ENCODE results near the gene MRNIP. TPM values are rescaled to one million over a fixed set of nuclear protein-coding genes. Genes with fewer than 3 reads are reported as not detected.

The MRNIP gene
- total RNA-seq, 1 experiment from 2014 or later, result 31.1 TPM

DNA sequence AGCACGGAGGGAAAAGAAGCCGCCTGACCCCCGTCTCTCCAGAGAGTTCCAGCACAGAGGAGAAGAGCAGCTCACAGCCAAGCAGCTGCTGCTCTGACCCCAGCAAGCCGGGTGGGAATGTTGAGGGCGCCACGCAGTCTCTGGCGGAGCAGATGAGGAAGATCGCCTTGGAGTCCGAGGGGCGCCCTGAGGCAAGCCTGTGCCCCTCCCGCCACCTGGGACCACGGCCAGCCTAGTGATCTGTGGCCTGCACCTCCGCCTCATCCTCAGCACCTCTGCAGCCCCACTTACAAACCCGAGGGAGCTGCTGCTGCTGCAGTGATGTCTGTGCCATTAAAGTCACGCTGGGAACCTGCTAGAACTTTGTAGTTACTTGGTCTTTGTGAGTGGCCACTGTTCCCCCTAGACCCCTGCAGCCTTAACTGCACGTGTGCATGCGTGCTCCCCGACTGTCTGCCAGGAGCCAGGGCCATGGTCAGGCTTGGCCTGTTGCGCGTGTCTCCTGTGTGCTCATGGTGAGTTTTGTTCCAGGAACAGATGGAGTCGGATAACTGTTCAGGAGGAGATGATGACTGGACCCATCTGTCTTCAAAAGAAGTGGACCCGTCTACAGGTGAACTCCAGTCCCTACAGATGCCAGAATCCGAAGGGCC is 25.4 kb downstream of the MRNIP start:
- H3K9me3 ChIP-seq (ENCODE audit: control insufficient read depth, low read depth, low read length), result no peaks in the 10 kb centered on the region
- peak overlapping the region in 1 of 3 experiments; percentile 74; a peak in 3 of 7 replicates for H3K27ac Mint-ChIP-seq
- no peak overlapping the region for H2BK20ac ChIP-seq (ENCODE audit: low read depth, low read length, poor library complexity, severe bottlenecking)
- peaks cover 17% of the 10 kb centered on the region in 2 experiments for H3K4me1 Mint-ChIP-seq
- TF ChIP-seq, protein P1, sequence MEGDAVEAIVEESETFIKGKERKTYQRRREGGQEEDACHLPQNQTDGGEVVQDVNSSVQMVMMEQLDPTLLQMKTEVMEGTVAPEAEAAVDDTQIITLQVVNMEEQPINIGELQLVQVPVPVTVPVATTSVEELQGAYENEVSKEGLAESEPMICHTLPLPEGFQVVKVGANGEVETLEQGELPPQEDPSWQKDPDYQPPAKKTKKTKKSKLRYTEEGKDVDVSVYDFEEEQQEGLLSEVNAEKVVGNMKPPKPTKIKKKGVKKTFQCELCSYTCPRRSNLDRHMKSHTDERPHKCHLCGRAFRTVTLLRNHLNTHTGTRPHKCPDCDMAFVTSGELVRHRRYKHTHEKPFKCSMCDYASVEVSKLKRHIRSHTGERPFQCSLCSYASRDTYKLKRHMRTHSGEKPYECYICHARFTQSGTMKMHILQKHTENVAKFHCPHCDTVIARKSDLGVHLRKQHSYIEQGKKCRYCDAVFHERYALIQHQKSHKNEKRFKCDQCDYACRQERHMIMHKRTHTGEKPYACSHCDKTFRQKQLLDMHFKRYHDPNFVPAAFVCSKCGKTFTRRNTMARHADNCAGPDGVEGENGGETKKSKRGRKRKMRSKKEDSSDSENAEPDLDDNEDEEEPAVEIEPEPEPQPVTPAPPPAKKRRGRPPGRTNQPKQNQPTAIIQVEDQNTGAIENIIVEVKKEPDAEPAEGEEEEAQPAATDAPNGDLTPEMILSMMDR (conservative IDR thresholded peaks at IDR 0.05), result no peak
- no CpG with 5 or more reads among the region's 23 CpGs for WGBS (ENCODE audit: extremely low coverage, insufficient read length, low lambda C conversion rate)
- H2BK5ac ChIP-seq (ENCODE audit: insufficient read length, low read length), result no peak overlapping the region
- H3K56ac ChIP-seq (ENCODE audit: insufficient read length, low read depth, low read length), result no peak overlapping the region
- no peak overlapping the region for H3K4me2 ChIP-seq (ENCODE audit: insufficient read depth, insufficient read length, low read length)
- H3K27me3 Mint-ChIP-seq (ENCODE audit: low read depth), result no peaks in the 10 kb centered on the region
- peaks cover 5 to 14% of the 10 kb centered on the region in 2 experiments; a peak in 4 of 5 replicates for H3K9me3 Mint-ChIP-seq
- H3K4ac ChIP-seq (ENCODE audit: low read depth, low read length), result no peak overlapping the region
- H2AFZ ChIP-seq (ENCODE audit: low read length), result no peak overlapping the region
- H3K27me3 ChIP-seq (ENCODE audit: insufficient read depth, low read length), result no peaks in the 10 kb centered on the region
- no peak overlapping the region for H4K8ac ChIP-seq (replicated peaks; ENCODE audit: insufficient read length, low read depth, low read length)
- H2AK5ac ChIP-seq (ENCODE audit: insufficient read length, low read length), result no peak overlapping the region
- peaks cover 70 to 96% (median 92%) of the 10 kb centered on the region in 3 experiments for H3K36me3 Mint-ChIP-seq (ENCODE audit: insufficient read depth in 1 of 3, low read depth in 3 of 3)
- H4K91ac ChIP-seq (ENCODE audit: insufficient read length, low read depth, low read length), result no peak overlapping the region
- no peak overlapping the region for H3K9ac ChIP-seq (ENCODE audit: extremely low read depth, insufficient read length, low read length)
- H3K23me2 ChIP-seq (ENCODE audit: insufficient read length, low read depth, low read length, poor library complexity, severe bottlenecking), result no peaks in the 10 kb centered on the region
- H2BK12ac ChIP-seq (ENCODE audit: insufficient read length, low read depth, low read length), result no peak overlapping the region
- no peak overlapping the region for H3K18ac ChIP-seq (ENCODE audit: insufficient read length, low read depth, low read length)
- H3T11ph ChIP-seq (ENCODE audit: low read length), result no peak overlapping the region
- no peak overlapping the region for H3K14ac ChIP-seq (ENCODE audit: insufficient read depth, low read length)
- H2BK15ac ChIP-seq (ENCODE audit: low read depth, low read length), result no peak overlapping the region
- H3K79me1 ChIP-seq (ENCODE audit: insufficient read depth, low read depth, low read length, poor library complexity, severe bottlenecking), result no peaks in the 10 kb centered on the region
- no peak overlapping the region for H3K23ac ChIP-seq (ENCODE audit: insufficient read length, low read depth, low read length)
- H4K20me1 ChIP-seq (ENCODE audit: control insufficient read depth, insufficient read depth, insufficient read length), result no peaks in the 10 kb centered on the region
- H3K79me2 ChIP-seq (ENCODE audit: insufficient read depth, low read length), result no peaks in the 10 kb centered on the region
- H4K5ac ChIP-seq (ENCODE audit: insufficient read length, low read depth, low read length), result no peak overlapping the region
- peaks cover 9% of the 10 kb centered on the region; the same call in 1 of the 2 replicates for H3K4me1 ChIP-seq (ENCODE audit: insufficient read depth, low read length)
- DNase-seq, result no peak
- no peak overlapping the region for H2BK120ac ChIP-seq (ENCODE audit: low read depth, low read length, poor library complexity, severe bottlenecking)
- no peak overlapping the region for H3K27ac ChIP-seq (ENCODE audit: insufficient read length, low read depth, low read length)
- no peak overlapping the region for H3K4me3 Mint-ChIP-seq

All from H9 (cell line).